ENCODE measurements around the gene B3GALNT2.
"Not testable (repeated sequence)": the region's sequence is repeated elsewhere in the genome, so short reads cannot be mapped to it uniquely, and the experiment has no call there.

B3GALNT2 gene

GRCh38 chr1:235504122-235504493, at the start of gene B3GALNT2:
Gene B3GALNT2 (minus strand): TSS chr1:235504452. CDS start chr1:235504252, 200 bp downstream.
- DNase-seq, result no peak

- DNase-seq, result no peak
These were observed 48.9 kb upstream of the B3GALNT2 start for GRCh38 chr1:235553112-235553551.

GRCh38 chr1:235552146-235552716, 48.0 kb upstream of the B3GALNT2 start:
- DNase-seq, result no peak

DNA sequence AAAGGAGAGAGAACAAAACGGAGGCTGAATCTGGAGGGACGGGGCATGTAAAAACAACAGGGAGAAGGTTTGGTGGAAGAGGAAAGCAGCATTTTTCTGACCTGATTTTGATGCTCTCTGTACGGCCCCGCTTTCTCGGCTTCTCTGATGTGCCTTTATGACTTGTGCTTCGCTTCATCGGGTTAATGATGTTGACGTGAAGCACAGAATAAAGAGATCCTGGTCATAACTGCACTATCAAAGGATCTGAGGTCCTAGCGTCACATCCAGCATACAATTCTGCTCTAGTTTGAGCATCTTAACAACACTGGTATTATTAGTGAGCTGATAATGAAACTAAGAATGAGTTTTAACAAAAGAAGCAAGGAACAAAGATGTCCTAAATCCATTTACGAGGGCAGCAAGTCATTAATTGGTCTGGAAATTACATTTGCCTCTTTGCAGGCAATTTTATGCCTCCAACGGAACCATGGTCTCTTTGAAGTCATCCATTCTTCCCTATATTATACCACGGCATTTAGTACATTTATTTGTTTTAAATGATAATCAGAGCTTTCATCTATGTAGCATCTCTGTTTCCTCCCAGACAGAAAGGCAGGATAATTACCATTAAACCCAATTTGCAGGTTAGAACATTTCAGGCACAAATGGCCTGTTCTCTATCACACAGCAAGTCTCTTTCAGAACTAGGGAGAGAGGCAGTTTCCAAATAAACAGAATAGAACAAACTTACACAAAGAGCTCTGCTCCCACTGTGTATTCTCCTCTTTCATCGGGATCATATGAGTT, 45.3 kb upstream of the B3GALNT2 start:
- DNase-seq, result no peak

DNA sequence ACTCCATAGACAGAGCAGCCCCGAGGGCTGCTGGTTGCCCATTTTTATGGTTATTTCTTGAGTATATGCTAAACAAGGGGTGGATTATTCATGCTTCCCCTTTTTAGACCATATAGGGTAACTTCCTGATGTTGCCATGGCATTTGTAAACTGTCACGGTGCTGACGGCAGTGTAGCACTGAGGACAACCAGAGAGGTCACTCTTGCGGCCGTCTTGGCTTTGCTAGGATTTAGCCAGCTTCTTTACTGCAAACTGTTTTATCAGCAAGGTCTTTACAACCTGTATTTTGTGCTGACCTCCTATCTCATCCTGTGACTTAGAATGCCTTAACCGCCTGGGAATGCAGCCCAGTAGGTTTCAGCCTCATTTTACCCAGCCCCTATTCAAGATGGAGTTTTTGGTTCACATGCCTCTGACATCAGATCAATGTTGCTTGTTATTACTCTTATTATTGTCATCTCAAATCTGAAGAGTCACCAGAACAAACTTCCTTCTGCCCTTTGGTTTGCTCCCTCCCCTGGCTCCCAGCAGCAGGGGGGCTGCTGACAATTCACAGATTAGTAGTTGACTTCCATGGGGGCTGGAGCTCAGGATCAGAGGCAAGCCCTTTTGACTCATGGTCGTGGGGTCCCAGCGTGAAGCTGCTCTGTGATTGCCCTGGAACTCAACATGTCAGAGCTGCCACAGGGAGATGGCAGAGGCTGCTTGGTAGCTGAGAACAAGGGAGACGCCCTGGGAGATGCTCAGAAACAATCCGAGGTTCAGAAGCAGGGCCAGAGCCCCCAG, 42.3 kb upstream of the B3GALNT2 start:
- DNase-seq, result not testable (repeated sequence)

DNA sequence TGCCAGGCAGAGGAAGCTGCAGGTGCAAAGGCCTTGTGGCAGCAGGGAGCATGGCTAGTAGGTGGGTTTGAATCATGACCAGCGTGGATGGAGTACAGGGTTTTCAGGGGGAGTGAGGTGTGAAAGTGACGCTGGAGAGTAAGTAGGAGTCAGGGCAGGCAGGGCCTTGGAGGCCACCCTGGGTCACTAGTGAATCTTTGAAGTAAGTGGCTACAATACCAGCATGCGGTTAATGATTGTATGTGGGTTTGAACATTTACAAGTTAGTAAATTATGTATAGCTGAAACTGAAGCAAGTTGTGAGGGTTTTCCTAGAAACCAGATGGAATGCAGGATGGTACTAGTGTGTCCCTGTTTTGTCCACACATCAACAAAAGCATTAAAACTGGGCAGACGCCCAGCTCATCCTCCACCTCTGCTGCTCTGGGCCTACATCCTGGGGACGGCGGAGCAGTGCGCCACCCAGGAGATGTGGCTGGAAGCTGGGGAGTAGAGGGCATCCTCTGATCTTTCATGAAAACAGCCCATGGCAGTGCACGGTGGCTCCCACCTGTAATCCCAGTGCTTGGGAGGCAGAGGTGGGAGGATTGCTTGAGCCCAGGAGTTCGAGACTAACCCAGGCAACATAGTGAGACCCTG, 41.2 kb upstream of the B3GALNT2 start:
- no peak for DNase-seq

DNA sequence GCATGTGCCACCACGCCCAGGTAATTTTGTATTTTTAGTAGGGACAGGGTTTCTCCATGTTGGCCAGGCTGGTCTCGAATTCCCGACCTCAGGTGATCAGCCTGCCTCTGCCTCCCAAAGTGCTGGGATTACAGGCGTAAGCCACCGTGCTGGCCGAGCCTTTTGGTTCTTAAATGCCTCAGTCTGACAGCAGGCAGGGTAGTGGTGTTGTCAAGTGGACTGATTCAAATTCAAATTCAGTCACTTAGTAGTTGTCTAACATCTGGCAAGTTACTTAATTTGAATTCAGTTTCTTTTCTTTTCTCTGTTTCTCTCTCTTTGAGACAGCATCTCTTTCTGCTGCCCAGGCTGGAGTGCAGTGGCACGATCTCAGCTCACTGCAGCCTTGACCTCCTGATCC, 38.6 kb upstream of the B3GALNT2 start:
- DNase-seq, result not testable (repeated sequence)

DNA sequence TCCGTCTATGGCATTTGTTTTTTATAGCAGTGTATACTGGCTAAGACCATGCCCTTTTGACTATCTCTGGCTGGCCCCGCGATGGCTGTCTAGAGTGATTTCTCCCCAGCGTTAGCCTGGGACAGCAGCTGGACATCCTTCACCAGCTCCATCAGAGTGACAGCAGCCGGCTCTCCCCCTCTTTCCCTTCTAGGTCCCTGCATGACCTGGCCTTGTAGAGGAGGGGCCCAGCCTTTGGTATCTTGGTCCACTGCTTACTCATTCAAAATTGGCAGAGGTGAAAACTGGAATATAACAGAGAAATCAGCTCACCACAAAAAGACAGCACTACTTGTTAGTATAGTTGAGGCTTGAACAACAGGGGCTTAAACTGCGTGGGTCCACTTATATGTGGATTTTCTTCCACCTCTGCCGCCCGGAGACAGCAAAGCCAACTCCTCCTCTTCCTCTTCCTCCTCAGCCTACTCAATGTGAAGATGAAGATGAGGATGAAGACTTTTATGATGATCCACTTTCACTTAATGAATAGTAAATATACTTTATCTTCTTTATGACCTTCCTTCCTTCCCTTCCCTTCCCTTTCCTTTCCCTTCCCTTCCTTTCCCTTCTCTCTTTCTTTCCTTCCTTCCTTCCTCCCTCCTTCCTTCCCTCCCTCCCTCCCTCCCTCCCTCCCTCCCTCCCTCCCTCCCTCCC, 29.4 kb upstream of the B3GALNT2 start:
- no peak for DNase-seq

- DNase-seq, result no peak
These were observed 28.1 kb upstream of the B3GALNT2 start for GRCh38 chr1:235532360-235532759.

- no peak for DNase-seq
These were observed 23.1 kb upstream of the B3GALNT2 start for GRCh38 chr1:235527196-235527814.

DNA sequence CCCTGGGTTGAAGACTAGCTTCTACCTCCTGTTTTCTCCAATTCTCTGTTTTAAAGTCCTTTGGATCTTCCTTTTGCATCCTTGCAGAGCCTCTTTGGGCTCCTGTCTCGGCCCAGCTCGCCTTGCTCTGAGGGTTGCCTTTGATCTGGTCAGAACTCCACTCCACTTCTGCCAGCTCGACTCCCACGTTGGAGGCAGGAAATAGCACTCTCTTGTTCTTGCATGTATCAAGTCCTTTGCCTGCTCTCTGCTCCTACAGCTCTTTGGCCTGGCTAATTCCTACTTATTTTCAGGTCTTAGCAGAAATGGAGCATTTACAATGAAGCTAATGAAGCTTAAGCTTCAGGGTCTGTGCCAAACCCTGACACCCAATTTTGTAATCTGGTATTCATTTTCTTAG, 21.1 kb upstream of the B3GALNT2 start:
- no peak for DNase-seq

- DNase-seq, result no peak
These were observed 12.7 kb upstream of the B3GALNT2 start for GRCh38 chr1:235516862-235517446.

DNA sequence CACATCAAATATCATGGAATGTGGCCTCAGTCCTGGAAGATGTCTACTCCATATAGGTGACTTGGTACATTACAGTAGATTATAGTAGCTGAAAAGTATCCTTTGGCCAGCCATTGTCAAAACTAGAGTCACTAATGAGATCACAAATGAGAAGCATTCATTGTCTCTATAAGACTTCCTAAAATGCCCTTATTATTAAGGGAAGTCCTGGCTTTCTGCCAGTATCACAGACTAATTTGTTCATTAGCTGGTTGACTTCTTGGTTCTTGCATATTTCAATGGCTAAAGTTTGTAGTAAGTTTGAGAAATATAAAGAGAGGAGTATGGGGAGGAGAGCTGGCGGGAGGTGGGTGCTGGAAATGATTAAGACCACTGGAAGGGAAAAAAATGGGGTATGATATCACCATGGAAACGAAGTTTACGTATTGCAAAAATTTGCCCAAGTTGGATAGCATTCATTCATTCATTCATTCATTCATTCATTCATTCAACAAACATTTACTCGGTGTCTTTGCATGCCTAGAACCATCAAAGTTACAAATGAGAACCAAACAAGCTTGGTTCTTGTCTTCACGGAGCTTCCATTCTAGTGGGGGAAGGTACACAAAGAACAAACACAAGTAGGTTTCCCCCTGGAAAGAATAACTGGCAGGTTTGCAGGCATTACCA, 11.7 kb upstream of the B3GALNT2 start:
- DNase-seq, result no peak

DNA sequence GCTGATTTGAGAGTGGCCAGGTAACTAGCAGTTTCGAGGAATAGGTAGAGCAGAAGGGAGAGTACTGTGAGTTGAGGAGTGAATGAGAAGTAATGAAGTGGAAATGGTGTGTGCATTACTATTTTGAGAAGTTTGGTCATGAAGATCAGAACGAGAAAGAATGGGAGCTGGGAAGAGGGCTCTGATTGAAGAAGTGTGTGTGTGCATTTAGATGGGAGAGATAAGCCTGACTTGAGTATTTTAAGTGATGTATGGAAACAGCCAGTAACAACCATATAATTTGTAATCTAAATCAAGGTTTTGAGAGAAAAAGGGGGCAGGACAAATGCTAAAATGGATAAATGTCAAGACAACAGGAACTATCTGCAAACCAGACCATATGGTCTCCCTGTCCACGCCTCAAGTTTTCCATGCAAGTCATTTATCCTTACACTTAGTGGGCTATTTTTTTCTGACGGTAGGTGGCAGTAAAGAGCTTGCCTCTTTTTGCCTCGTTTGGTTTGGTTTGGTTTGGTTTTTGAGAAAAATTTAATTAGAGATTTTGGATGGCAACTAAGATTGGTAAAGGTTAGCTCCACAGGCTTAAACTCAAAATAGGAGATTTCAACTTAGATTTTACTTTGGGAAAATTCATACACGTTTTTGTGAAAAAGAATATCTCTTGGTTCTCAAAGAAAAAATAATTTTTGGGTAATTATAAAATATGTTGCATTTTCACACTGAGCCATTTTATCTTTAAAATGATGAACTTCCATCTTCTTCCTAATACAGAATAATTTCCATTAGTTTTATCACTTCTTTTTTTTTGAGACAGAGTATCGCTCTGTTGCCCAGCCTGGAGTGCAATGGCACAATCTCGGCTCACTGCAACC, 9.5 kb upstream of the B3GALNT2 start:
- DNase-seq, result peak; percentile 47

- no peak for DNase-seq
These were observed 7.4 kb upstream of the B3GALNT2 start for GRCh38 chr1:235511470-235512240.

GRCh38 chr1:235510823-235511222, 6.6 kb upstream of the B3GALNT2 start:
- DNase-seq, result no peak

- DNase-seq, result no peak
These were observed 3.4 kb upstream of the B3GALNT2 start for GRCh38 chr1:235507623-235508022.

GRCh38 chr1:235504494-235505222, 406 bp upstream of the B3GALNT2 start:
- peak; percentile 99 for DNase-seq
